Vagina (tissue), 2 donors: ENCODE data around the gene CCNDBP1. TPM values are rescaled to one million over a fixed set of nuclear protein-coding genes. Genes with fewer than 3 reads are reported as not detected.

Experiments used
- DNase-seq, 2 donors: peaks; one replicate each; pipeline ENCODE4 v3.0.0-alpha.2; 2017; ENCODE audit errors: extremely low spot score in 2 of 2
- H3K27ac ChIP-seq: fragments of 200-600 bp; sonication (generic); one replicate; pipeline ENCODE4 v1.5.1; 2019
- H3K27me3 ChIP-seq: fragments of 200-600 bp; sonication (generic); one replicate; pipeline ENCODE4 v1.5.1; 2019
- H3K36me3 ChIP-seq, 2 donors: fragments of 200-600 bp; sonication (generic); one replicate each; pipeline ENCODE4 v1.5.1; 2017 to 2019
- H3K4me1 ChIP-seq: fragments of 200-600 bp; sonication (generic); one replicate; pipeline ENCODE4 v1.5.1; 2019
- H3K4me3 ChIP-seq, 2 donors: fragments of 200-600 bp; sonication (generic); 1 replicate in 1 of 2; 2 replicates in 1 of 2; pipeline ENCODE4 v1.5.1; 2016 to 2019
- H3K9me3 ChIP-seq: fragments of 200-600 bp; sonication (generic); one replicate; pipeline ENCODE4 v1.5.1; 2019
- POLR2A ChIP-seq, 2 donors: fragments of 450-650 bp; IDR thresholded peaks; one replicate each; pipeline ENCODE4 v1.6.1; 2017; ENCODE audit warnings: antibody characterized with exemption in 2 of 2, mild to moderate bottlenecking in 2 of 2, moderate library complexity in 2 of 2
- POLR2AphosphoS5 ChIP-seq, 2 donors: sonication (generic); formaldehyde crosslinking; IDR thresholded peaks; one replicate each; pipeline ENCODE4 v1.9.0; 2017; ENCODE audit warnings: antibody characterized with exemption in 2 of 2, mild to moderate bottlenecking in 2 of 2, low read depth in 1 of 2; ENCODE audit not compliant: insufficient read depth in 1 of 2
- intact Hi-C: fragments of 100-400 bp; cut with DNase I; formaldehyde crosslinking; loops from one replicate; pipeline ENCODE4 v1.15.1; 2023
- total RNA-seq: library from RNA; depleted of rRNA; stranded (reverse); fragments of >200 nt; gene quantifications from one replicate; pipeline ENCODE4 v1.2.3, GENCODE V29; 2016
- TF ChIP-seq, protein P1 (sequence below), 3 experiments: fragments of 450-650 bp in 2 of 3; fragments of 200-600 bp in 1 of 3; sonication (generic) in 1 of 3; IDR thresholded peaks; one replicate each; pipeline ENCODE4 v1.5.1; 2017 to 2019; ENCODE audit warnings: antibody characterized with exemption in 3 of 3, mild to moderate bottlenecking in 2 of 3, moderate library complexity in 2 of 3

CCNDBP1 gene
- total RNA-seq, 1 donor from 2014 or later: 43.2 TPM

DNA sequence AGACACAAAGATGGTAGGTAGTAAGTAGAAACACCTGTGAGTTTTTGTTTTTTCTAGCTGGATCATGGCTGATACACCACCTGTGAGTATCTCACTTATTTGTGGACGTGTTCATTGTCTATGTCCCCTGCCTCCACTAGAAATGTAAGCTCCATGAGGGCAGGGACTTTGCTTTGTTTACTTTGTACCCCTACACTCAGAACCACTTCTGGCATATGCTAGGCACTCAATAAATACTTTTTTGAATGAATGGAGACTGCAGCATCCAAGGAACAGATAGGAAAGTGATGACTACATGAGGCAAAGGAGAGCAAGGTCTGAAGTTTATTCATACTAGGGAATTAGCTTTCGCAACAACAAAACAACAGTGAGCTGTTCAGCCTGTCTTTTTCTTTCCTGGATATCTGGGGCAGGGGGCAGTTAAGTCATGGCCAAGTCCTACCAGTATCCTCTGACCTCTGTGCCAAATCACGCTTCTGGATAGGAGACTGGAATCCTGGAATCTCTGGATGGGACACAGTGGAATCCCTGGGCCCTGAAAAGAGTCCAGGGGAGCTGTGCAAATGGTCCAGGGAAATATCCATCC lies 47.2 kb downstream of the CCNDBP1 start:
- TF ChIP-seq POLR2A (IDR thresholded peaks at IDR 0.05): no peak
- TF ChIP-seq, protein P1, sequence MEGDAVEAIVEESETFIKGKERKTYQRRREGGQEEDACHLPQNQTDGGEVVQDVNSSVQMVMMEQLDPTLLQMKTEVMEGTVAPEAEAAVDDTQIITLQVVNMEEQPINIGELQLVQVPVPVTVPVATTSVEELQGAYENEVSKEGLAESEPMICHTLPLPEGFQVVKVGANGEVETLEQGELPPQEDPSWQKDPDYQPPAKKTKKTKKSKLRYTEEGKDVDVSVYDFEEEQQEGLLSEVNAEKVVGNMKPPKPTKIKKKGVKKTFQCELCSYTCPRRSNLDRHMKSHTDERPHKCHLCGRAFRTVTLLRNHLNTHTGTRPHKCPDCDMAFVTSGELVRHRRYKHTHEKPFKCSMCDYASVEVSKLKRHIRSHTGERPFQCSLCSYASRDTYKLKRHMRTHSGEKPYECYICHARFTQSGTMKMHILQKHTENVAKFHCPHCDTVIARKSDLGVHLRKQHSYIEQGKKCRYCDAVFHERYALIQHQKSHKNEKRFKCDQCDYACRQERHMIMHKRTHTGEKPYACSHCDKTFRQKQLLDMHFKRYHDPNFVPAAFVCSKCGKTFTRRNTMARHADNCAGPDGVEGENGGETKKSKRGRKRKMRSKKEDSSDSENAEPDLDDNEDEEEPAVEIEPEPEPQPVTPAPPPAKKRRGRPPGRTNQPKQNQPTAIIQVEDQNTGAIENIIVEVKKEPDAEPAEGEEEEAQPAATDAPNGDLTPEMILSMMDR (IDR thresholded peaks at IDR 0.05): no peak
- Histone ChIP-seq H3K27me3 (no peaks in the 10 kb centered on the region), H3K36me3 (no peaks in the 10 kb centered on the region), H3K4me1 (no peaks in the 10 kb centered on the region), H3K27ac (no peak overlapping the region), H3K9me3 (no peaks in the 10 kb centered on the region), H3K4me3 (no peak overlapping the region)
- intact Hi-C loops: no loop called here
- DNase-seq: no peak

DNA sequence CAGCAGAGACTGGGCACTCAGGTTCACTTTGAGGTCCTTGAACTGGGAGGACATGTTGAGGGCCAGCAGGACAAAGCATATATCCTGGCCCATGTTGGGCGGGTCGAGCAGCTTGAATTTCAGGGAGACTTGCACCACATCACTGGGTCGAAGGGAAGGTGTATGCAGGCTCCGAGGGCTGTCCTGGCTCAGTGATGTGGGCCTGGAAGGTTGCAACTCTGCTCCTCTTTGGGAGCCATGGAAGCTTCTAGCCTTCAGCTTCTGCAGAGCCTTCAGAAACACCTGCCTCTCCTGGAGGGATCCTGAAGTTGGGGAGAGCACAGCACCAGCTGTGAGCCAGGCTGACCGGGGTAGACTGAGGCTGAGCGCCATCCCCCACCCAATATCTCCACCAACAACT lies 50.3 kb downstream of the CCNDBP1 start:
- intact Hi-C loops: no loop called here
- no peaks in the 10 kb centered on the region for H3K9me3 ChIP-seq
- H3K27me3 ChIP-seq: no peaks in the 10 kb centered on the region
- no peak for DNase-seq
- H3K36me3 ChIP-seq: no peaks in the 10 kb centered on the region
- TF ChIP-seq, protein P1 (IDR thresholded peaks at IDR 0.05): no peak
- TF ChIP-seq POLR2AphosphoS5 (IDR thresholded peaks at IDR 0.05; ENCODE audit: insufficient read depth in 1 of 2, low read depth in 1 of 2): no peak
- no peak for TF ChIP-seq POLR2A (IDR thresholded peaks at IDR 0.05)
- H3K27ac ChIP-seq: no peak overlapping the region
- no peak overlapping the region for H3K4me3 ChIP-seq
- H3K4me1 ChIP-seq: peaks cover 6% of the 10 kb centered on the region

DNA sequence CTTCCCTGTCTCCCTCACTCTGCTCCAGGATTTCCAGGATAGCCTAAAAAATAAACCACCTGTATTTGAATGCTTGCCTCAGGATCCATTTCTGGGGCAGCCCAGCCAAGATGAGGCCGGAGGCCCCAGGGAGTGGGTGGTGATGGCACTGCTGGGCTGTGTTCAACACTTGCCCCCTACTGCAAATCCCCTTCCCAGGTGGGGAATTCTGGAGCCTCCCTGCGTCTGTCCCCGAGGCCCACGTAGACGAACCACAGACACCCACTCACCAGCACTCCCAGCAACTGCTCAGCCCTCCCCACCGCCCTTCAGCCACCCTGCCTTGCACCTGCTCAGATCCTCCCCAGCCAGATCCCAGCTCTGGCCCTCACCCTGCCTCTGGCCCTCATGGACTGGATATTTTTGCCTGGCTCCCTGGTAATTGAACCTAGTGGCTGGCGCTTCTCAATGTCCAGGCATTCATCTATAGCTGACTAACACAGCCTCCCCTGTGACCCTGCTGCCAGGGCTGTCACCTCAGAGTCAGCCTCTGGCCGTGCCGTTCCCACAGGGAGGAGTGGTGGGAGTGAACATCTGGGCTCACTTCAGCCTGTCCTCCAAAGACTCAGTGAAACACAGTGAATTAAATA lies 52.8 kb downstream of the CCNDBP1 start:
- intact Hi-C loops: no loop called here

DNA sequence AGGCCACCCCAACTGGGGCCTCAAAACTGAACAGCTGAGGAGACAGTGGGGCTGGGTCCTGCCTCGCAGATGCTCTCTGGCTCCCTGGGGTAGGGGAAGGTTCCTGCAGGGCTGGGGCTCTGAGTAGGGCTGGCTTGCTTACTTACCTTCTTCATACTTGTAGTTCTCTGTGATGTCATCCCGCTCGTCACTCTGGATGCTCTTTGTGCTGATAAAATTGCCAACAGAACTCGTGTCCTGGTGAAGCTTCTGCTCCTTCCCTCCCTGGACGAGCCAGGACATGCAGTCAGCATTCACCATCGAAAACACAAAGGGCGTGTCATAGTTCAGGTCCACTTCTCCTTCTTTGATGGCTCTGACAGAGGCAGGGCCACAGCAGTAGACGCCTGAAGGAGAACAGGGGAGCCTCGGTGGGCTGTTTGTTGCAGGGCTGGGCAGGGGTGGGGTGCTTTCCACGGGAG lies 53.5 kb downstream of the CCNDBP1 start:
- Histone ChIP-seq H3K27ac (no peak overlapping the region), H3K4me3 (no peak overlapping the region), H3K27me3 (no peaks in the 10 kb centered on the region), H3K4me1 (peaks cover 6% of the 10 kb centered on the region), H3K9me3 (no peaks in the 10 kb centered on the region), H3K36me3 (no peaks in the 10 kb centered on the region)
- TF ChIP-seq POLR2A (IDR thresholded peaks at IDR 0.05): no peak
- TF ChIP-seq, protein P1 (IDR thresholded peaks at IDR 0.05): no peak
- peak in 1 of 2 donors; percentile 8 for TF ChIP-seq POLR2AphosphoS5 (IDR thresholded peaks at IDR 0.05; ENCODE audit: insufficient read depth in 1 of 2, low read depth in 1 of 2)
- intact Hi-C loops: no loop called here
- peak in 1 of 2 donors; percentile 88 for DNase-seq

More for the DNA sequence above, 52.8 kb downstream of the CCNDBP1 start:
- H3K4me3 ChIP-seq: no peak overlapping the region
- no peak for DNase-seq
- no peak overlapping the region for H3K27ac ChIP-seq
- H3K4me1 ChIP-seq: peaks cover 6% of the 10 kb centered on the region
- TF ChIP-seq, protein P1 (IDR thresholded peaks at IDR 0.05): no peak
- TF ChIP-seq POLR2AphosphoS5 (IDR thresholded peaks at IDR 0.05; ENCODE audit: insufficient read depth in 1 of 2, low read depth in 1 of 2) (no peak), POLR2A (IDR thresholded peaks at IDR 0.05) (no peak)
- H3K36me3 ChIP-seq: no peaks in the 10 kb centered on the region
- no peaks in the 10 kb centered on the region for H3K27me3 ChIP-seq
- H3K9me3 ChIP-seq: no peaks in the 10 kb centered on the region
